ENCODE data around the gene GALNS. TPM values are rescaled to one million over a fixed set of nuclear protein-coding genes. Genes with fewer than 3 reads are reported as not detected.

Gene GALNS
- total RNA-seq, 1 donor from 2014 or later = 14.6 TPM

- ATAC-seq (peak; percentile 25), DNase-seq (peak; percentile 81)
- intact Hi-C loops (cut with micrococcal nuclease) = no loop called here
Observed at GRCh38 chr16:88812513-88813268, 44.1 kb downstream of the GALNS start.

DNA sequence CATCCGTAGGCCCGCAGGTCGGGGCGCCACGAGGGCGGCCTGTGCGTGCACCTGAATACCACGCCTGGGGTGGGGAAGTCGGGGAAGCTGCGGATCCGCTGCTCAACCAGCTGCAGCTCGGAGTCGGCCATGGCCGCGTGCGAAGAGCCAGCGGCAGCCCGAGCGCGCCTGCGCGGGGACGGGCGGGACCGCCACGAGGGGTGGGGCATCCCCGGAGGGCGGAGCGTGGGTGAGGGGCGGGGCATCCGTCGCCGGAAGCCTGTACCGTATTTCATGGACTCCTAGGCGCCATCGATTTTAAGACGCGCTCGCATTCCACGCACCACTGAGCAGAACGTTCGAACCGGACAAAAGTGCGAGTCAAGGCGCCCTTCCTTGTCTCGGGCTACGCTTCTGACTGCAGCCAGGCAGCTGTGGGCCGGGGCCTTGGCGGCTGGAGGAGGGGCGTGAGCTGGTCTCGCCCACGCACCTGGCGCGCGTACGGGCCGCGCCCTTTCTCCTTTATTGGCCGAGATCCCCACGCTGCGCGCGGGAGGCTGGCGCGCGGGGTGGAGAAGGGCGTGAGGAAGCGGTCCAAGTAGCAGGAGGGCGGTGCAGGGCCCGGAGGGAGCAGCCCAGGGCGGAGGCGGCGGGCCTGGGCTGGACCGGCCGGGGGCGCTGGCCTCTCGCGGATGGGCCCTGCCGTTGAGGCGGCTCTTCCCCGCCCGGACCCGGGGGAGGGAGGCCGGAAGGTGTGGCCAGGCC lies 44.8 kb downstream of the GALNS start, which contains the start of gene APRT:
APRT (minus strand) TSS at position 160 of the 744 bp plus-strand sequence; CDS start at position 131, 29 bp downstream.
- ATAC-seq = peak; percentile 93
- intact Hi-C loops (cut with micrococcal nuclease) = no loop called here

GRCh38 chr16:88810912-88811768 lies 45.6 kb downstream of the GALNS start:
- intact Hi-C loops (cut with micrococcal nuclease) = no loop called here
- peak; percentile 75 for ATAC-seq
- DNase-seq = peak; percentile 89

More for the DNA sequence above, 44.8 kb downstream of the GALNS start, which contains the start of gene APRT:
- peak; percentile 97 for DNase-seq

GRCh38 chr16:88810166-88810911 lies 46.4 kb downstream of the GALNS start:
- DNase-seq = no peak
- intact Hi-C loops (cut with micrococcal nuclease) = no loop called here

DNA sequence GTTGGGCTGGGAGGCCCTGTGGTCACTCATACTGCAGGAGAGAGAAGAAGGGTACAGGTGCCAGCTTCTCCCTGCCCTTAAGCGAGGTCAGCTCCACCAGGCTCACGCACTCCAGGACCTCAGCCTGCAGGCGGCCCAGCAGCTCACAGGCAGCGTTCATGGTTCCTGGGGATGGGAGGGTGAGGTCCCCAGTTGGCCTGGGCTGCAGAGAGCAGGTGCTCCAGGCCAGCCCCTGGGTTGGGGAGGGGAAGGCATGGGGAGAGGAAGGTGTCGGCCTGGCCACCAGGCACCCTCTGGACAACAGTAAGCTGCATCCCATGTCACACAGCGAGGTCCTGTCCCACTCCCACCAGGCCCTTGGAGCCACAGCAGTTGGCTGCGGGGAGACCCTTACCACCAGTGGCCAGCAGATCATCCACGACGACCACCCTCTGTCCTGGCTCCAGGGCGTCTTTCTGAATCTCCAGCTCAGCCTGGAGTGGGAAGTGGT lies 47.0 kb downstream of the GALNS start:
- ATAC-seq = no peak
- no peak for DNase-seq
- intact Hi-C loops (cut with micrococcal nuclease) = no loop called here

More at GRCh38 chr16:88810166-88810911, 46.4 kb downstream of the GALNS start:
- ATAC-seq = no peak

GRCh38 chr16:88809068-88809675 lies 47.6 kb downstream of the GALNS start:
- ATAC-seq (no peak), DNase-seq (no peak)
- intact Hi-C loops (cut with micrococcal nuclease) = no loop called here

- intact Hi-C loops (cut with micrococcal nuclease) = no loop called here
- ATAC-seq = no peak
- no peak for DNase-seq
Observed at GRCh38 chr16:88807626-88808453, 48.9 kb downstream of the GALNS start.

DNA sequence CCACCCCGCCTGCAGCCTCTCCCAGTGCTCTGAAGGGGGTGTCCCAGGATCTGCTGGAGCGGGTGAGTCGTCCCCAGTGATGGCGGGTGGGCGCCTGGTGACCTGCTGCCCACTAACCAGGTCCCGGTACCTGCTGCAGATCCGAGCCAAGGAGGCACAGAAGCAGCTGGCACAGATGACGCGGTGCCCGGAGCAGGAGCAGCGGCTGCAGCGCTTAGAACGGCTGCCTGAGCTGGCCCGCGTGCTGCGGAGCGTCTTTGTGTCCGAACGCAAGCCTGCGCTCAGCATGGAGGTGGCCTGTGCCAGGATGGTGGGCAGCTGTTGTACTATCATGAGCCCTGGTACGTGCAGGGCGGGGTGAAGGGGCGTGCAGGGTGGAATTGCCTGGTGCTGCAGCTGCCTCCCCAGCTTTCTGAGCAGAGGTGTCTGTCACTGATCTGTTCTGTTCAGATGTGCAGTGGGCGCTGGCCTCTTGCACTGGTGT lies 49.6 kb downstream of the GALNS start:
- DNase-seq (no peak), ATAC-seq (no peak)

GRCh38 chr16:88806491-88807111 lies 50.1 kb downstream of the GALNS start:
- DNase-seq = no peak
- ATAC-seq = no peak
- intact Hi-C loops (cut with micrococcal nuclease) = no loop called here

More for the DNA sequence above, 49.6 kb downstream of the GALNS start:
- intact Hi-C loops (cut with micrococcal nuclease) = no loop called here

- intact Hi-C loops (cut with micrococcal nuclease) = no loop called here
- ATAC-seq (no peak), DNase-seq (no peak)
Observed at GRCh38 chr16:88805887-88806393, 50.8 kb downstream of the GALNS start.

DNA sequence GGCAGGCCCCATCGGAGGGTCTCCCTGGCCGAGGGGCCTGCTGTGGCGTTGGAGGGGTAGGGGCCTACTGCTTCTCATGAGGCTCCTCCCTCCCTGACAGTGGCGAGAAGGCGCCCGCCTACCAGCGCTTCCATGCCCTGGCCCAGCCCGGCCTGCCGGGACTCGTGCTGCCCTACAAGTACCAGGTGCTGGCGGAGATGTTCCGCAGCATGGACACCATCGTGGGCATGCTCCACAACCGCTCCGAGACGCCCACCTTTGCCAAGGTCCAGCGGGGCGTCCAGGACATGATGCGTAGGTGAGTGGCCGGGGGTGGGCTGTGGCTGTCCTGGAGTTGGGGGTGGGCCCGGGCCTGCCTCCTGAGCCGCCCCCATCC lies 51.4 kb downstream of the GALNS start:
- ATAC-seq (no peak), DNase-seq (no peak)
- intact Hi-C loops (cut with micrococcal nuclease) = no loop called here

GRCh38 chr16:88804552-88805339 lies 52.0 kb downstream of the GALNS start:
- intact Hi-C loops (cut with micrococcal nuclease) = no loop called here
- ATAC-seq (no peak), DNase-seq (no peak)

- DNase-seq (no peak), ATAC-seq (no peak)
Observed at GRCh38 chr16:88804173-88804551, 52.6 kb downstream of the GALNS start.

DNA sequence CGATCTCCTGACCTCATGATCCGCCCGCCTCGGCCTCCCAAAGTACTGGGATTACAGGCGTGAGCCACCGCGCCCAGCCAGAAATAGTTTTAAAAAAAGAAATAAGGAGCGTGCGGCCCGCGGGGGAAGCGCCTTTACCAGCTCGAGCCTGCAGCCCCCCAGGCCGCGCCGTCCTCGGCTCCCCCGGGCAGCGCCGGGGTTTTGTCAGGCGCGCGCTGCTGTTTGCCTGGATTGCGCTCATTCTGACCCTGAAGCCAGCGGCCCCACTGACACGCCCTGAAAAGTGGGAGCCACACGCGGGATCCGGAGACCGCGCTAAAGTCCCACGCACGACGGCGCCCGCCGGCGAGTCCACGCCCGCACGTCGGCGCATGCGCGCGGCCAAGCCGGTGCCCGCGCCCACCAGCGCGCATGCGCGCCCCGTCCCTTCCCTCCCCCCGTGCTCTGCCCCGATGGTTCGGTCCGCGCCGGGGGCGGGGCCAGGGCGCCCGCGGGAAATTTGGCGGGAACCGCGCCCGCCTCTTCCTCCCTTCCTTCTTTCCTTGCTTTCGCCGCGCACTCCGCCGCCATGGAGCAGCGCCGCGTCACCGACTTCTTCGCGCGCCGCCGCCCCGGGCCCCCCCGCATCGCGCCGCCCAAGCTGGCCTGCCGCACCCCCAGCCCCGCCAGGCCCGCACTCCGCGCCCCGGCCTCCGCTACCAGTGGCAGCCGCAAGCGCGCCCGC lies 53.3 kb downstream of the GALNS start, which contains the start of gene CDT1:
CDT1 (plus strand) TSS at position 526 of the 724 bp plus-strand sequence; CDS start at position 569, 43 bp downstream.
- DNase-seq (peak; percentile 92), ATAC-seq (peak; percentile 76)
- intact Hi-C loops (cut with micrococcal nuclease) = no loop called here

More at GRCh38 chr16:88804173-88804551, 52.6 kb downstream of the GALNS start:
- intact Hi-C loops (cut with micrococcal nuclease) = no loop called here

DNA sequence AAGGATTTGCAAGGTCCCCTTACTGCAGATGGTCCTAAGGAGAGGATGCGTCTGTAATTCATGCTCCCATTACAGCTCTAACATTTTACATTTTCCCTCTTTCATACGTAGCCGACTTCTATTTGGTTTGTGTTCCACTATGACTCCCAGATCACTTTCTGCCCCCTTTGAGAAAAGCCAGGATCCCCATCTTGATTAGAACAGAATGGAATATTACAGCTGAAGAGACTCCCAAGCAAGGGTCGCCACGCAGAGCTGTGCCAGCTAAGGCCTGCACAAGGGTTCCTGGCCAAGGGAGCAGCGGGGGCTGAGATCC lies 56.5 kb downstream of the GALNS start:
- ATAC-seq = no peak
- DNase-seq = no peak
- intact Hi-C loops (cut with micrococcal nuclease) = no loop called here

All from left ventricle myocardium superior (tissue), 1 donor.